ENCODE data around the gene STXBP6. TPM values are rescaled to one million over a fixed set of nuclear protein-coding genes. Genes with fewer than 3 reads are reported as not detected.

The STXBP6 gene
- total RNA-seq, 1 experiment from 2014 or later, result 0.27 TPM

GRCh38 chr14:24921903-24922302 is 128.0 kb downstream of the STXBP6 start:
- H3K4me1 ChIP-seq (ENCODE audit: control insufficient read depth in 1 of 2, insufficient read depth in 2 of 2, low read length in 2 of 2), result no peaks in the 10 kb centered on the region
- no peak overlapping the region for H3K4me2 ChIP-seq (ENCODE audit: low read length)
- H4K20me1 ChIP-seq (ENCODE audit: insufficient read depth), result no peaks in the 10 kb centered on the region
- ChIA-PET POLR2A (no interaction called here), RAD21 (ENCODE audit: low non-redundant PET in 1 of 2, low total read pairs in 2 of 2, uncharacterized antibody in 2 of 2, unreplicated experiment in 2 of 2) (no interaction called here), CTCF (no interaction called here)
- ATAC-seq (no peak), DNase-seq (ENCODE audit: low read depth, low spot score) (no peak)
- H3K9me2 ChIP-seq (ENCODE audit: insufficient read depth), result no peaks in the 10 kb centered on the region
- no peaks in the 10 kb centered on the region for H3K79me2 ChIP-seq (ENCODE audit: insufficient read depth, low read length)
- H3K27me3 ChIP-seq (ENCODE audit: insufficient read depth, low read length), result no peaks in the 10 kb centered on the region
- H2AFZ ChIP-seq (ENCODE audit: low read depth, low read length, poor library complexity, severe bottlenecking), result no peak overlapping the region
- no peaks in the 10 kb centered on the region for H3K36me3 ChIP-seq (ENCODE audit: control insufficient read depth in 1 of 2, insufficient read depth in 2 of 2, low read length in 2 of 2)
- no TSS peak for BruUV-seq (replicated peaks)
- intact Hi-C loops (cut with micrococcal nuclease), result no loop called here
- no peak overlapping the region for H3K9ac ChIP-seq (ENCODE audit: low read length)
- no peak overlapping the region for H3K27ac ChIP-seq (ENCODE audit: low read depth, low read length)
- no peak for TF ChIP-seq EZH2phosphoT487 (IDR thresholded peaks at IDR 0.05; ENCODE audit: borderline replicate concordance)
- TF ChIP-seq SRF (IDR thresholded peaks at IDR 0.05; ENCODE audit: low read depth), result no peak
- TF ChIP-seq CBX3 (IDR thresholded peaks at IDR 0.05; ENCODE audit: low read depth), result no peak
- TF ChIP-seq EGR1 (IDR thresholded peaks at IDR 0.05; ENCODE audit: low read depth), result no peak
- no peak for TF ChIP-seq ZFX (IDR thresholded peaks at IDR 0.05)
- no peak for TF ChIP-seq MAX (IDR thresholded peaks at IDR 0.05)
- no peak for TF ChIP-seq REST (IDR thresholded peaks at IDR 0.05; ENCODE audit: low read depth)
- TF ChIP-seq POLR2A (IDR thresholded peaks at IDR 0.05; ENCODE audit: borderline replicate concordance, extremely low read depth, insufficient read depth, insufficient read length), result no peak
- TF ChIP-seq POLR2AphosphoS5 (IDR thresholded peaks at IDR 0.05; ENCODE audit: low read depth, low read length), result no peak
- TF ChIP-seq CTCF (IDR thresholded peaks at IDR 0.05 in 2 of 3, conservative IDR thresholded peaks at IDR 0.05 in 1 of 3; ENCODE audit: borderline replicate concordance in 1 of 3, insufficient read depth in 1 of 3, low read depth in 2 of 3, low read length in 2 of 3), result no peak
- TF ChIP-seq YY1 (IDR thresholded peaks at IDR 0.05; ENCODE audit: extremely low read depth, insufficient replicate concordance, low read depth, low read length), result no peak
- peaks cover 0 to 3% of the 10 kb centered on the region in 2 experiments; a peak in 1 of 4 replicates for H3K9me3 ChIP-seq (ENCODE audit: control insufficient read depth in 1 of 2, insufficient read depth in 1 of 2, low read depth in 1 of 2, low read length in 2 of 2)
- no peak overlapping the region for H3K4me3 ChIP-seq (replicated peaks in 1 of 2; ENCODE audit: low read depth in 1 of 2, low read length in 2 of 2)

Data from HCT116 (cell line).